ENCODE results near the gene FLRT1.

FLRT1 gene

DNA sequence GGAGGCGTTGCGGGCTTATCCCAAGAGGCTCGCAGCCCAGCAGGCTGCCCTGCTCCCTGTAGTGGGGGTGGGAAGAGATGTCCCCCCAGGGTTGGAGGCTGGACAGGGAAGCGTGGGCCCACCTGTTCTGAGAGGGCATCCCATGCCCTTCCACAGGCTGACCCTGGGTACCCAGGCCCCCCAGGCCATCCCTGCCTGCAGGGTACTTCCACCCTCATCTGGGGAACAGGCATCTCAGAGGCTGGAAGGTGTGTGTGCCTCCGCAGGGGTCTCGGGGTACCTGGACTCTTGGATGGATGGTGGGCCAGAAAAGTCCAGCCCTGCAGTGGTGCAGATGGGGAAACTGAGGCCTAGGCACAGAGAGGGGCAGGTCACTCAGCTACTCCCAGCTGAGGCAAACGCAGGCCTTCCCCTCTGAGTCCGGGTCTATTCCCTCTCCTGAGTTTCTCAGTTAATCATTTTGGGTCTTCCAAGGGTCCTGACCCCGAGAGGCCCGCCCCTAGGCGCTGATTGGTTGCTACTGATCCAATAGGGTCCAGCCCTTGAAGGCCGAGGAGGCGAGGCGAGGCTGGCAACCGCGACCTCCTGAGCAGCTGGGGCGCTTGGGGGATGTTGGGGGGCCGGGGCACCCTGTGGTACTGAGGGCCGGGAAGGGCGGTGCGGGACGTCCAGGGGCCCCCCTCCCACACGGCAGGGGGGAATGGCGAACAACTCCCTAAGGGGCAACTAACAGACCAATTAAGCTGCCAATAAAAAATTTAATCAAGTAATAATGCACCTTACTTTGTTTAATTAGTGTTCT is 23.8 kb downstream of the FLRT1 start:
- no peak overlapping the region for H3K4me3 ChIP-seq (ENCODE audit: low read depth, low read length)
- H3K27me3 ChIP-seq (ENCODE audit: insufficient read depth, low read depth, severe bottlenecking), result no peaks in the 10 kb centered on the region
- TF ChIP-seq, protein P1, sequence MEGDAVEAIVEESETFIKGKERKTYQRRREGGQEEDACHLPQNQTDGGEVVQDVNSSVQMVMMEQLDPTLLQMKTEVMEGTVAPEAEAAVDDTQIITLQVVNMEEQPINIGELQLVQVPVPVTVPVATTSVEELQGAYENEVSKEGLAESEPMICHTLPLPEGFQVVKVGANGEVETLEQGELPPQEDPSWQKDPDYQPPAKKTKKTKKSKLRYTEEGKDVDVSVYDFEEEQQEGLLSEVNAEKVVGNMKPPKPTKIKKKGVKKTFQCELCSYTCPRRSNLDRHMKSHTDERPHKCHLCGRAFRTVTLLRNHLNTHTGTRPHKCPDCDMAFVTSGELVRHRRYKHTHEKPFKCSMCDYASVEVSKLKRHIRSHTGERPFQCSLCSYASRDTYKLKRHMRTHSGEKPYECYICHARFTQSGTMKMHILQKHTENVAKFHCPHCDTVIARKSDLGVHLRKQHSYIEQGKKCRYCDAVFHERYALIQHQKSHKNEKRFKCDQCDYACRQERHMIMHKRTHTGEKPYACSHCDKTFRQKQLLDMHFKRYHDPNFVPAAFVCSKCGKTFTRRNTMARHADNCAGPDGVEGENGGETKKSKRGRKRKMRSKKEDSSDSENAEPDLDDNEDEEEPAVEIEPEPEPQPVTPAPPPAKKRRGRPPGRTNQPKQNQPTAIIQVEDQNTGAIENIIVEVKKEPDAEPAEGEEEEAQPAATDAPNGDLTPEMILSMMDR (IDR thresholded peaks at IDR 0.05; ENCODE audit: low read depth, low read length), result no peak
- H3K9me3 ChIP-seq (ENCODE audit: severe bottlenecking), result no peaks in the 10 kb centered on the region
- DNase-seq, result no peak
- peaks cover 4% of the 10 kb centered on the region; the same call in 1 of the 2 replicates for H3K36me3 ChIP-seq
- peak overlapping the region; percentile 91 for H3K27ac ChIP-seq

DNA sequence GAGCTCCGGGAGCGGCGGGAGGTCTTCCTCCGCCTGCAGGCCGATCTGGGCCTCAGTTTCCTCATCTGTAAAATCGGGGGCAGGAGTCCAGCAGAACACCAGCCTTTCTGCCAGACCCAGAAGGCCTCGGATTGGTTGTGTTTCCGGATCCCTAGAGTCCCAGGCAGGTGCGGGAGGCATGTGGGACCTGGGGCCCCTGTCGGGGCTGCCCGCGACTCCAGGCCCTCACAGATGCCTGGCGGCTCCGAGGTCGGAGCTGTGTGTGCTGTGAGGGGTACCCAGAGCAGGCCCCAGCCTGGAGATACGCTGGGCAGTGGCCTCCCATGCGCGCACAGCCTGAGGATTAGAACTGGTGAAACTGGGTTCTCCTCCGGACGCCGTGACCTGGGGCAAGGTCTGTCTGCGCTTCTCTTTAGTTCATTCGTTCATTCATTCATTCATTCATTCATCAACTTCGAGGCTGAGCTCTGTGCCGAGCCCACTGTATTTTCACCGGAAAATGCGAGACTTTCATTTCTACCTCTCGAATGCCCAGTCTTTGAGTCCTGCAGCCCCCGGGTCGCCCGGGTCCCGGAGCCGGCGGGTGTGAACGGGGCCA is 24.6 kb downstream of the FLRT1 start:
- peak overlapping the region; percentile 35 for H3K4me3 ChIP-seq (ENCODE audit: low read depth, low read length)
- DNase-seq, result no peak

DNA sequence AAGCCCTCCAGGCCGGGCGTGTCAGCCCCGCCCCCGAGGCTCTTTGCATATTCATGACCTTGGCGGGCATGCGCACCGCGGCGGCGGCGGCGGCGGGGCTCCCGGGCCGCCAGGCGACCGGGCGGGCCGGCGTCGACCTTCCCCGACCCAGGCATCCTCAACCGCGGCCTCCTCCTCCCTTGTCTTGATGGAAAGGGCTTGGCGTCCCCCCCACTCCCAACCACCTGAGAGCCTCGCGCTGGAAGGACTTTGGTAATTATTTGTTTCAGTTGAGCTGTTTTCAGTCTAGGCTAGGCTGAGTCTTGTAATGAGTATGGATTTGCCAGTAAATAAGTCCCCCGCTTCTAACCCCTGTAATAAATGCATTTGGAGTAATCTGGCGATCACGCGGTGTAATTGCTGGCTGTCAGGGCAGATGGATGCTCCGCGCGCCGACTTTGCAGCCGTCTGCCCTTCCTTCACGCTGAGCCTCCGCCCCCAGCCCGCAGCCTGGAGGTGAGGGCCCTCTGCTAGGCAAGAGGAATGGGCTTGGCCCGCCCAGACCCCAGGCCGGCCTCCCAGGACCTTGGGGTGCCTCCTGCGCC is 25.2 kb downstream of the FLRT1 start:
- peak; percentile 89 for DNase-seq
- peaks cover 4% of the 10 kb centered on the region; the same call in 1 of the 2 replicates for H3K36me3 ChIP-seq

More for the DNA sequence above, 24.6 kb downstream of the FLRT1 start:
- TF ChIP-seq, protein P1 (IDR thresholded peaks at IDR 0.05; ENCODE audit: low read depth, low read length), result no peak
- Histone ChIP-seq H3K27ac (peak overlapping the region; percentile 91), H3K27me3 (ENCODE audit: insufficient read depth, low read depth, severe bottlenecking) (no peaks in the 10 kb centered on the region), H3K36me3 (peaks cover 4% of the 10 kb centered on the region; the same call in 1 of the 2 replicates), H3K9me3 (ENCODE audit: severe bottlenecking) (no peaks in the 10 kb centered on the region)

DNA sequence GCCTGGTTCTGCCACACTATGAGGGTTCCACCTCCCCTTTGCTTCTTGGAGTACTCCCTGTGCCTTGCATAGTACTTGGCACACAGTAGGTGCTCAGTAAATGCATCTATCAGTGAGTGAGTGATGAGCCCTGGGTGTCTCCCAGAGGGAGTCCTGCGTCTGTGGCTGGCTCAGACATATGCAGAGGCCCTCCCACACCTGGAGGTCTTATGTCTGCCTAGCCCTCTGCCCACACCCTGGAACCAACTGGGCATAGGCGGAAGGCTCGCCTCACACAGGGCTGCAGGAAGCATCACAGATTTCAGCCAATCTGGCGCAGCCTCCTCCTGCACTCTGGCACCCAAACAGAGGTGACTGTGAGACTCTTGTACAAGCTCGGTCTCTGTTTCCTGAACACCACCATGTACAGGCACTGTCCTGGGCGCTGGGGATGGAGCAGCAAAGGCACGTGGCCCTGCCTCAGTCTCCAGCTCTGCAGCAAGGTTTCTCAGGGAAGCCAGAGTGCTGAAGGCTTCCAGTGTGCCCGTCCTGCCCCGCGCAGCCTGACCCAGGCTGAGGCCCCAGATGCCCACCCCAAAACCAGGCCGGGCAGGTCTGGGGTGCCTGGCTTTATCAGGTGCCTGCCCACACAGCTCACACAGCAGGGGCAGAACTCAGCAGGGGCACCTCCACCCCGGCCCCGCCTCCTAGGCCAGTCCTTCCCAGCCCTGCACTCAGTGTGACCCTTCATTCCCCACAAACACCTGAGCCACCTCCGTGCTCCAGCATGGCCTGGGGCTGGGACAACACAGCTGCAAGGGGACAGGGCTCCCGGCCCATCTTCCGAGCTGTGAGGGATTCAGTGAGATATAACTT is 26.7 kb downstream of the FLRT1 start:
- Histone ChIP-seq H3K27me3 (ENCODE audit: insufficient read depth, low read depth, severe bottlenecking) (no peaks in the 10 kb centered on the region), H3K36me3 (peaks cover 4% of the 10 kb centered on the region; the same call in 1 of the 2 replicates), H3K27ac (no peak overlapping the region), H3K4me3 (ENCODE audit: low read depth, low read length) (no peak overlapping the region), H3K9me3 (ENCODE audit: severe bottlenecking) (no peaks in the 10 kb centered on the region)
- TF ChIP-seq, protein P1 (IDR thresholded peaks at IDR 0.05; ENCODE audit: low read depth, low read length), result no peak
- DNase-seq, result no peak

More for the DNA sequence above, 25.2 kb downstream of the FLRT1 start:
- no peaks in the 10 kb centered on the region for H3K27me3 ChIP-seq (ENCODE audit: insufficient read depth, low read depth, severe bottlenecking)
- H3K27ac ChIP-seq, result peak overlapping the region; percentile 91
- TF ChIP-seq, protein P1 (IDR thresholded peaks at IDR 0.05; ENCODE audit: low read depth, low read length), result no peak
- no peaks in the 10 kb centered on the region for H3K9me3 ChIP-seq (ENCODE audit: severe bottlenecking)
- H3K4me3 ChIP-seq (ENCODE audit: low read depth, low read length), result peak overlapping the region; percentile 38

DNA sequence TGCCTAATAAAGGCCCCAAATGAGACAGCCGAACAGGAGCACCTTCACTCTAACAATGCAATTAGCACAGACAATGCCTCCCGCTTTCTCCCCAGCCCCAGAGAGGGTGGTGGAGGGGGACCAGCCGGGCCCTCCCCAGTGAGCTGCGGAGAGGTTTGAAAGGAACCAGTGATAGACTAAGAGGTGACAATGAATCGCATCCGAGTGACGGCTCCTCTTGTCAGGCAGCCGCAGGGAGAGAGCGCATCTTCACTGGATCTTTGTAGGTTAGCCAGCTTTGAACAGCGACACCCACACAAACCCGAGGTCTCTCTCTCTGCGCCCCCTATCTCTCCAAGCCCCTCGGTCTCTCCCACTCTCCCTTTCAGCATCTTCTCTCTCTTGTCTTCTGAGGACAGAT is 28.0 kb downstream of the FLRT1 start:
- H3K36me3 ChIP-seq, result no peaks in the 10 kb centered on the region; the same call in 1 of the 2 replicates
- no peaks in the 10 kb centered on the region for H3K27me3 ChIP-seq (ENCODE audit: insufficient read depth, low read depth, severe bottlenecking)
- no peak overlapping the region for H3K27ac ChIP-seq
- no peak overlapping the region for H3K4me3 ChIP-seq (ENCODE audit: low read depth, low read length)
- no peaks in the 10 kb centered on the region for H3K9me3 ChIP-seq (ENCODE audit: severe bottlenecking)
- TF ChIP-seq, protein P1 (IDR thresholded peaks at IDR 0.05; ENCODE audit: low read depth, low read length), result no peak
- no peak for DNase-seq
